GM12801 (cell line): ENCODE measurements around the gene NDUFA5.

ENCODE experiments used
- CTCF ChIP-seq: IDR thresholded peaks from one replicate; pipeline ENCODE4 v1.5.1; 2011; ENCODE audit warnings: control low read depth; ENCODE audit not compliant: insufficient read length; ENCODE audit errors: extremely low read depth

NDUFA5 gene

GRCh38 chr7:123557398-123558288 lies at the start of gene NDUFA5:
TSS of gene NDUFA5 (minus strand) at chr7:123557818. CDS start at chr7:123557795, 23 bp downstream.
- TF ChIP-seq CTCF, result no peak

GRCh38 chr7:123604739-123605138 lies 47.1 kb upstream of the NDUFA5 start:
- no peak for TF ChIP-seq CTCF

GRCh38 chr7:123602648-123603047 lies 45.0 kb upstream of the NDUFA5 start:
- TF ChIP-seq CTCF, result no peak

GRCh38 chr7:123601530-123601929 lies 43.9 kb upstream of the NDUFA5 start, which contains the start of gene ASB15:
TSS of gene ASB15 (plus strand) at chr7:123601821. CDS start at chr7:123614503, 12,682 bp downstream.
- TF ChIP-seq CTCF, result no peak

- TF ChIP-seq CTCF, result no peak
Measured at GRCh38 chr7:123600876-123601275, 43.3 kb upstream of the NDUFA5 start.

GRCh38 chr7:123599766-123600165 lies 42.1 kb upstream of the NDUFA5 start:
- TF ChIP-seq CTCF, result no peak

GRCh38 chr7:123598657-123599056 lies 41.0 kb upstream of the NDUFA5 start:
- TF ChIP-seq CTCF, result no peak
